Skin epidermis (tissue), 12 donors: ENCODE results near the gene BHMT.
"Not testable (repeated sequence)": the region's sequence is repeated elsewhere in the genome, so short reads cannot be mapped to it uniquely, and the experiment has no call there.

Experiments used
- H3K27ac ChIP-seq, 21 experiments: fragments of 200-600 bp; sonication (generic) in 11 of 21; one replicate each; pipeline ENCODE4 v1.5.0; 2020; ENCODE audit warnings: mild to moderate bottlenecking in 3 of 21, inconsistent platforms in 2 of 21, moderate library complexity in 2 of 21
- H3K4me3 ChIP-seq, 7 experiments: fragments of 200-600 bp; sonication (generic) in 2 of 7; one replicate each; pipeline ENCODE4 v1.5.0; 2020; ENCODE audit warnings: inconsistent platforms in 2 of 7, mild to moderate bottlenecking in 2 of 7, moderate library complexity in 1 of 7

Gene BHMT

GRCh38 chr5:79161647-79162046 is 50.0 kb downstream of the BHMT start:
- not testable (repeated sequence) for H3K27ac ChIP-seq, H3K4me3 ChIP-seq

GRCh38 chr5:79168031-79168430 is 56.4 kb downstream of the BHMT start:
- H3K27ac ChIP-seq = no peak overlapping the region
- H3K4me3 ChIP-seq = no peak overlapping the region

- no peak overlapping the region for H3K4me3 ChIP-seq
- H3K27ac ChIP-seq = no peak overlapping the region
Observed at GRCh38 chr5:79170661-79171060, 59.1 kb downstream of the BHMT start.

GRCh38 chr5:79171635-79172245 is 60.1 kb downstream of the BHMT start:
- Histone ChIP-seq H3K27ac (no peak overlapping the region), H3K4me3 (no peak overlapping the region)

- H3K4me3 ChIP-seq = no peak overlapping the region
- no peak overlapping the region for H3K27ac ChIP-seq
Observed at GRCh38 chr5:79172269-79172668, 60.7 kb downstream of the BHMT start.

GRCh38 chr5:79173626-79174025 is 62.0 kb downstream of the BHMT start:
- Histone ChIP-seq H3K27ac (no peak overlapping the region), H3K4me3 (no peak overlapping the region)

GRCh38 chr5:79180449-79180848 is 68.8 kb downstream of the BHMT start:
- not testable (repeated sequence) for H3K4me3 ChIP-seq
- peak overlapping the region in 1 of 21 experiments; percentile 8 for H3K27ac ChIP-seq

- H3K27ac ChIP-seq = peak overlapping the region in 5 of 21 experiments; percentile 9 to 57 (median 35)
- H3K4me3 ChIP-seq = no peak overlapping the region
Observed at GRCh38 chr5:79181419-79182022, 69.9 kb downstream of the BHMT start.
